Heart left ventricle (tissue), 13 donors: ENCODE data around the gene MAN2A2.

ENCODE experiments used
- CTCF ChIP-seq, 12 donors: fragments of 200-600 bp; sonication (generic) in 4 of 12; IDR thresholded peaks; one replicate each; pipeline versions ENCODE4 v1.5.0 to v1.8.0; 2018 to 2022; ENCODE audit warnings: antibody characterized with exemption in 12 of 12, mild to moderate bottlenecking in 5 of 12
- POLR2A ChIP-seq, 2 donors: fragments of 450-650 bp; IDR thresholded peaks; one replicate each; pipeline ENCODE4 v1.6.1; 2017; ENCODE audit warnings: antibody characterized with exemption in 2 of 2, mild to moderate bottlenecking in 2 of 2, moderate library complexity in 2 of 2
- donor health status: ischemic (EF 13 %, LVEDD 7.1; RV severe dilation, severe dysfunction).
- donor health status: DM: no; HTN: yes; CAD: no.
- donor health status: DM: no; HTN: no; CAD: no.
- donor health status: ischemic (EF 25% LVEDD 6.9; RV normal size, moderate dysfunction).
- donor health status: ischemic (EF 25% LVEDD 5.7; RV mildly dilated, moderate dysfunction).
- donor health status: ischemic (EF 35%, LVEDD 5.7; RV mildly dilated, moderate dysfunction).
- donor health status: nonischemic (EF 11% LVEDD 7.7; RV severe dilation, severe dysfunction).
- donor health status: DM: yes; HTN: yes; CAD: no.
- donor health status: PGD.
- donor health status: ischemic (EF 29% LVEDD 5.4; RV normal size, mild dysfunction).
- donor health status: nonischemic (EF 23%, LVEDD 6.1; RV moderate dilation, normal function).

- no peak for TF ChIP-seq POLR2A (IDR thresholded peaks at IDR 0.05)
- TF ChIP-seq CTCF (IDR thresholded peaks at IDR 0.05), result no peak
These were observed 44.7 kb downstream of the MAN2A2 start for GRCh38 chr15:90947577-90948357.
